GM12801 (cell line): ENCODE measurements around the gene FAM53B.

Source experiments
- TF ChIP-seq, protein P1 (sequence below): IDR thresholded peaks from one replicate; pipeline ENCODE4 v1.5.1; 2011; ENCODE audit warnings: control low read depth; ENCODE audit not compliant: insufficient read length; ENCODE audit errors: extremely low read depth

The FAM53B gene

DNA sequence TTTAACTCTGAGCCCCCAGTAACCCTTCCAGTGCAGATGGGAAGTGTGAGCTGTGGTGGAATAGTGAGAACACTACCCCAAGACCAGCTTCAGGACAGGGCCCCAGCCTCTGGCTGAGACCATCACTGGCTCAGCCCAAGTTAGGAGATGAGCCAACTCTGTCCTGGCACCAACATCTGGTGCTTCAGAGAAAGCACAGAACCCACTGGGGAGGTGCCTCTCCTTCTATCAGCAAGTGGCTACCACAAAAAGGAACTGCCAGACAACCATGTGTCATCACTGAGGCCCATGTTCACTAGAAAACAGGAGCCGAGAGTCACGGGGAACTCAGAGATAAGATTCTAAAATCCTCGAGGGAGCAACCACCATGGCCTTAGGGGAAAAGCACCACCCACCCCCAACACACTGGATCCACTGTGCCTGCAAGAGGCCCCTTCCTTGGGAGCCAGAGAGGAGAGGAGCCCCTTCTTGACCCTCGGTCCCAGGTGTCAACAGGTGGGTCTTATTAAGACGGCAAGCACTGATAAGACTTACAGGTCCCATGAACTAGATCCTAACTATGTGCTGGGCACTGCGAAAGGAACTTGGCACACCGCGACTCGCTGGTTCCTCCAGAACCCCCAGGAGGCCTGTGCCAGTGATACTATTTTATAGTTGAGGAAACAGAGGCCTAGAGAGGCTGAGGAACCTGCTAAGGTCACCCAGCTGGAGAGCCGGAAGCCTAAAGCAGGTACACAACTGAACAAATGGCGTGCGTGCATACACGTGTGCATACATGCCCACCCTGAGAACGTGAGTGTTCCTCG lies 102.7 kb downstream of the FAM53B start:
- TF ChIP-seq, protein P1, sequence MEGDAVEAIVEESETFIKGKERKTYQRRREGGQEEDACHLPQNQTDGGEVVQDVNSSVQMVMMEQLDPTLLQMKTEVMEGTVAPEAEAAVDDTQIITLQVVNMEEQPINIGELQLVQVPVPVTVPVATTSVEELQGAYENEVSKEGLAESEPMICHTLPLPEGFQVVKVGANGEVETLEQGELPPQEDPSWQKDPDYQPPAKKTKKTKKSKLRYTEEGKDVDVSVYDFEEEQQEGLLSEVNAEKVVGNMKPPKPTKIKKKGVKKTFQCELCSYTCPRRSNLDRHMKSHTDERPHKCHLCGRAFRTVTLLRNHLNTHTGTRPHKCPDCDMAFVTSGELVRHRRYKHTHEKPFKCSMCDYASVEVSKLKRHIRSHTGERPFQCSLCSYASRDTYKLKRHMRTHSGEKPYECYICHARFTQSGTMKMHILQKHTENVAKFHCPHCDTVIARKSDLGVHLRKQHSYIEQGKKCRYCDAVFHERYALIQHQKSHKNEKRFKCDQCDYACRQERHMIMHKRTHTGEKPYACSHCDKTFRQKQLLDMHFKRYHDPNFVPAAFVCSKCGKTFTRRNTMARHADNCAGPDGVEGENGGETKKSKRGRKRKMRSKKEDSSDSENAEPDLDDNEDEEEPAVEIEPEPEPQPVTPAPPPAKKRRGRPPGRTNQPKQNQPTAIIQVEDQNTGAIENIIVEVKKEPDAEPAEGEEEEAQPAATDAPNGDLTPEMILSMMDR = no peak

DNA sequence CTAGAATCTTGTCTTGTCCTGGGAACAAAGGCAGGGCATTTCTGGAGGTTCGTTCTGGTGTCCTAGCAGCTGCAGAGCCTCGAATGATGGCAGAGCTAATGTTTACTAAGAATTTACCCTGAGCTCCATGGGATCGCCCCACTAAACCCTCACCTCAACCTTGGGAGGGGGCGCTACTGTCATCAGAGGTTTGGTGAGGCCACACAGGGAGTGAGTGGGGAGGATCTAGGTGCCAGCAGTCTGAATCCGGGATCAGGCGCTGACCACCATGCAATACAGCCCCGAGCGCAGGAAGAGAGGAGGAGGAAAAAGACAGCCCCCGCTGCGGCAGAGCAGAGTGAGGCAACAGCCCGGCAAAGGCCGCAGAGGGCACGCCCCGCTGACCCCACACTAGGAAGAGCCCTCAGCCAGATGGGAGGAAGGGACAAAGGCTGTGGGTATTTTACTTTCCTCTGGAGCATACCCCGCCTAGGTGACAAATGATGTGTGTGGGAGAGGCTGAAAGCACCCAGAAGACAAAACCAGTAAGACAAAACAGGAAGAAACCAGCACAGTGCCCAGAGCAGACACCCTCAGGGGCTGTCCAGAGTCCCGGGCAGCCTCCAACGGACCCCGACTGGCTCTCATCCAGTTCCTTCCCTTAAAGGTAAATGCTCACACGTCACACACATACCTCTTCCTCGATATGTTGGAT lies 103.5 kb downstream of the FAM53B start:
- TF ChIP-seq, protein P1 = no peak

DNA sequence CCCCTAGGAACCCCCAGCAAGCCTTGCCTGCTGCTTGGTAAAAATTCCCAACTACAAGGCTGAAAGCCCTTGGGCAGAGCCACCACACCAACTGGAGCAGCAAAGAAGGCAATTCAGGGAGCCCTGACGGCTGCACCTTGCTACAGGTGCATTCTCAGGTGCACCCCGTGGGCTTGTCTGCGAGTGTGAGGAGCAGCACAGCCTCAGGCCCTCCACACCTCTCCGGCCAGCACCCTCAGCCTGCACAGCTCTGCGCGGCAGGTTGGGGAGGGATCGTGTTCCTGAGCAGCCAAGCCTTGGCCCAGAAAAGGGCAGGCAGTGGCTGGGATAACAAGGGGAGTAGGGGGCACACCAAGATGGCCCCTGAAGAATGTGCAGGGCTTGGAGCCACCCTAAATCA lies 104.1 kb downstream of the FAM53B start:
- TF ChIP-seq, protein P1 = no peak

DNA sequence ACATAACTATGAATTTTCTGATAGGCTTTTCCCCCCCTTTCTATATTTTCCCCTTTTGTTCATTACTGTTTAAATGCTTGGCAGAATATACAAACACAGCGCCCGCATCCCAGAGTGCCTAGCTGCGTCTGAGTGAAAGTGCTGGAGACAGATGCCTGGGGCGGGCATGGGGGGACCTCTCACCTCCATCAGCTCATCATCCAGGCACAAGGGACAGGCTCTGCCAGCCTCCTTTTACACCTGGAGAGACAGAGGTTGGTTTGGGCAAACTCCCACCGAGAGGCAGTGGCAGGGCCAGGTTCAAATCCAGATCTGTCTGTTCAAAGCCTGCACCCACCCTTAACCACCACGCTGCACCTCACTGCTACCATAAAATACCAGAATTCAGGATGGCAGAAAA lies 104.5 kb downstream of the FAM53B start:
- TF ChIP-seq, protein P1 = no peak

DNA sequence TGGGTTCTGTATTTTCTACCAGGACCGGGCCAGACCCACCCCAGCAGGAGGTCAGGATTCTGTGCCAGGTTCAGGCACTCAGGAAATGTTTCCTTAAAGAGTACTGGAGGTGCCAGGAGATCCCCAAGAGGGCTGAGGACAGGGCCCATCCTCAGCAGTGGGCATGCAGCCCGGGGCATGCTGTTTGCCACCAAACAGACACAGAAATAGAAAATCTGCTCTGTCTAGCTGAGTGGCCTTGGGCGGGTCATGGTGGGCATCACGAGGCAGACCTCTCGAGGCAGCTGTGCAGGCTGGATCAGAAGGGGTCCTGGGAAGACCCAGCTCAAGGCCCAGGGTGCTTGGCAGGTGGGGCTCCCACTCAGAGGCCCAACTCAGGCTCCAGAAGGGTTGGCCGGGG lies 105.0 kb downstream of the FAM53B start:
- TF ChIP-seq, protein P1 = no peak

DNA sequence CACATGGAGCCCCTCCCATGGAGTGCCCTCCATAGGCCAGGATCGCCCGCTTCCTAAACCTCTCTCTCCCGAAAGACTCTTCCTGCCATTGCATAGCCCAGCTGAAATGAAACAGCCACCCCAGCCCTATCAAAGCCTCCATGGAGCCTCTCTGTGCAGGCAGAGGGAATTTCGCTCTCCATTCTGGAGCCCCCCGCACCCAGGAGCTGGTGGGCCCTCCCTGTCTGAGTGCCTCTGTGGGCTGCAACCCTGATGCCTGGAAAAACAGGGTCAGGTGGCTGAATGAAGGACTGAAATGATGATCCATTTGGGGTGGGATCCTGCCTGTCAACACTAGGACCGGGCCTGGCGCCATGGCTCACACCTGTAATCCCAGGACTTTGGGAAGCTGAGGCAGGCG lies 106.4 kb downstream of the FAM53B start:
- TF ChIP-seq, protein P1 = no peak

DNA sequence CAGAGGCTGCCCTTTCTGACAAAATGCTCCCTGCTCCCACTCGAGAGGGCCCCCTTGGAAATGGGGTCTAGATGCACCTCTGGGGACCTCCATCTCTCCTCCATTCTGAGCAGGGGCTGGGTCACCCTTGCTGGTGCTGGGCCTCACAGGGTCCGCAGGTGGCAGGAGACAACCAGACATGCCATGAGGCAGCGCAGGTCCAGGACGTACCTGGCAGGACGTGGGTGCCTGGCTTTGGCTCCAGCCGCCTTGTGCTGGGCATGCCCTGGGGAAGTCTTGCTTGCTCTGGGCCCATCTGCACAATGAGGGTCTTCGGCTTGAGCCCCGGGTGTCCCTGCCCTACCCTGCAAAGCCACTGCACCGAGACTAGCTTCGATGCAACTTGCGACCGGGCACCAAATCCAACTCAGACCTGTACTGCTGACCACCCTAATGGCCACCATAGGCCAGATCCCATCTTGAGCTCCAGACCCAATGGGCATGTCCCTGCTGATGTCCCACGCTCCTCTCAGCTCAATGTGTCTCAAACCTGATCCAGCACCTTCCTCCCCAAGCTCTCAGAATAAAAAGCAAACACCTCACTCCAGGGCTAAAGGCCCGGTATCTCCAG lies 107.0 kb downstream of the FAM53B start:
- TF ChIP-seq, protein P1 = no peak
